ENCODE results near the gene SH3RF3.

DNA sequence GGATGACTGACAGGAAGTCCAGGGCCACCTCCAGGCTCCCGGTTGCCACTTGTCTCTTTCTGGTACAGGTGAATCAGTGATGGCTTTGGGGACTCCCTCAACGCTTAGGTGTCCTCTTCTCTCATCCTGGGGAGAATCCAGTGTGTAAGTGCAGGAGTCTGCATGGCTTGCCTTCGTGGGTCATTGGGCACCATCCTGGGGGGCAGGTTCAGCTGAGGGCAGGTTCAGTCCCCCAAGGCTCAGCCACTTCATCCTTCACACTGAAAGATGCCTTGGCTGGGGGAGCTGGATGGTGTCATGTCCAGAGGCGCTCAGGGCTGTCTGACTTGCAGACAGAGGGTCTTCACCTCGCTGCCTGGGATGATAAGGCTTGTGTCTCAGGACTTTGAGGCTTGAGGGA is 29.2 kb downstream of the SH3RF3 start:
- TF ChIP-seq, protein P1, sequence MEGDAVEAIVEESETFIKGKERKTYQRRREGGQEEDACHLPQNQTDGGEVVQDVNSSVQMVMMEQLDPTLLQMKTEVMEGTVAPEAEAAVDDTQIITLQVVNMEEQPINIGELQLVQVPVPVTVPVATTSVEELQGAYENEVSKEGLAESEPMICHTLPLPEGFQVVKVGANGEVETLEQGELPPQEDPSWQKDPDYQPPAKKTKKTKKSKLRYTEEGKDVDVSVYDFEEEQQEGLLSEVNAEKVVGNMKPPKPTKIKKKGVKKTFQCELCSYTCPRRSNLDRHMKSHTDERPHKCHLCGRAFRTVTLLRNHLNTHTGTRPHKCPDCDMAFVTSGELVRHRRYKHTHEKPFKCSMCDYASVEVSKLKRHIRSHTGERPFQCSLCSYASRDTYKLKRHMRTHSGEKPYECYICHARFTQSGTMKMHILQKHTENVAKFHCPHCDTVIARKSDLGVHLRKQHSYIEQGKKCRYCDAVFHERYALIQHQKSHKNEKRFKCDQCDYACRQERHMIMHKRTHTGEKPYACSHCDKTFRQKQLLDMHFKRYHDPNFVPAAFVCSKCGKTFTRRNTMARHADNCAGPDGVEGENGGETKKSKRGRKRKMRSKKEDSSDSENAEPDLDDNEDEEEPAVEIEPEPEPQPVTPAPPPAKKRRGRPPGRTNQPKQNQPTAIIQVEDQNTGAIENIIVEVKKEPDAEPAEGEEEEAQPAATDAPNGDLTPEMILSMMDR (IDR thresholded peaks at IDR 0.05): no peak
- TF ChIP-seq EZH2 (IDR thresholded peaks at IDR 0.05) (no peak), EZH2phosphoT487 (IDR thresholded peaks at IDR 0.05) (no peak)
